Measurements from ENCODE around the gene SULT1A2. TPM values are rescaled to one million over a fixed set of nuclear protein-coding genes. Genes with fewer than 3 reads are reported as not detected.
"Not testable (repeated sequence)": the region's sequence is repeated elsewhere in the genome, so short reads cannot be mapped to it uniquely, and the experiment has no call there.

The SULT1A2 gene
- total RNA-seq, 1 experiment from 2014 or later, result 0.44 TPM

DNA sequence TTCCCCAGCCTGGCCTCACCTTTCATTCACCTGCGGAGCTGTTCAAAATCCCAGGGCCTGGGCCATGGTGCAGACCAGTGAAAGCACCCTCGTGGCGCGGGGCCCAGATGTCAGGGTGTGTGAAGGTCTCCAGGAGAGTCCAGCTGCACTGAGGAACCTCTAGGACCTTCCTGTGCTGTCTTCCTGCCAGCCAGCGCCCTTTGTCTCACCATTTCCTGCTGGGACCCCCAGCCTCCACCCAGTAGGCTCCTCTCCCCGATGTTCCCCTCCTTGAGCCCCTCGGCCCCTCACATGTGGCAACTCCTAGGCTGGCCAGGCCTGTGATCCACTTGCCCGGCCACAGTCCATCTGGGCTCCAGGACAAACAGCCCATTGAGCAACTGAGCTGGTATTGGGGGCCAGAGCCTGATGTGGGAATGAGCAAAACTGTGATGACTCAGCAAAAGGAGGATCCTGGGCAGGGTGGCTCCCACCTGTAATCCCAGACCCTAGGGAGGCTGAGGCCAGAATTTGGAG lies 677 bp downstream of the SULT1A2 start:
- Mint-ChIP-seq H3K27me3 (ENCODE audit: insufficient read depth, unreplicated experiment) (no peaks in the 10 kb centered on the region), H3K4me1 (ENCODE audit: insufficient read depth, unreplicated experiment) (peaks cover 4% of the 10 kb centered on the region), H3K36me3 (ENCODE audit: insufficient read depth, unreplicated experiment) (peaks cover 2% of the 10 kb centered on the region), H3K4me3 (ENCODE audit: unreplicated experiment) (no peak overlapping the region), H3K27ac (ENCODE audit: low read depth, unreplicated experiment) (no peak overlapping the region), H3K9me3 (ENCODE audit: unreplicated experiment) (no peaks in the 10 kb centered on the region)
- ChIA-PET POLR2A (no interaction called here), CTCF (interaction anchor here (0.7 to 1.3 kb wide), 3 partner anchors 10 to 30 kb away, joined by 3 to 5 read pairs (median 4); no protein-coding TSS in a partner anchor)
- BruUV-seq (replicated peaks), result no TSS peak
- intact Hi-C loops (cut with micrococcal nuclease), result no loop called here
- TF ChIP-seq, protein P1, sequence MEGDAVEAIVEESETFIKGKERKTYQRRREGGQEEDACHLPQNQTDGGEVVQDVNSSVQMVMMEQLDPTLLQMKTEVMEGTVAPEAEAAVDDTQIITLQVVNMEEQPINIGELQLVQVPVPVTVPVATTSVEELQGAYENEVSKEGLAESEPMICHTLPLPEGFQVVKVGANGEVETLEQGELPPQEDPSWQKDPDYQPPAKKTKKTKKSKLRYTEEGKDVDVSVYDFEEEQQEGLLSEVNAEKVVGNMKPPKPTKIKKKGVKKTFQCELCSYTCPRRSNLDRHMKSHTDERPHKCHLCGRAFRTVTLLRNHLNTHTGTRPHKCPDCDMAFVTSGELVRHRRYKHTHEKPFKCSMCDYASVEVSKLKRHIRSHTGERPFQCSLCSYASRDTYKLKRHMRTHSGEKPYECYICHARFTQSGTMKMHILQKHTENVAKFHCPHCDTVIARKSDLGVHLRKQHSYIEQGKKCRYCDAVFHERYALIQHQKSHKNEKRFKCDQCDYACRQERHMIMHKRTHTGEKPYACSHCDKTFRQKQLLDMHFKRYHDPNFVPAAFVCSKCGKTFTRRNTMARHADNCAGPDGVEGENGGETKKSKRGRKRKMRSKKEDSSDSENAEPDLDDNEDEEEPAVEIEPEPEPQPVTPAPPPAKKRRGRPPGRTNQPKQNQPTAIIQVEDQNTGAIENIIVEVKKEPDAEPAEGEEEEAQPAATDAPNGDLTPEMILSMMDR (IDR thresholded peaks at IDR 0.05; ENCODE audit: unreplicated experiment), result no peak
- DNase-seq (ENCODE audit: unreplicated experiment), result no peak

DNA sequence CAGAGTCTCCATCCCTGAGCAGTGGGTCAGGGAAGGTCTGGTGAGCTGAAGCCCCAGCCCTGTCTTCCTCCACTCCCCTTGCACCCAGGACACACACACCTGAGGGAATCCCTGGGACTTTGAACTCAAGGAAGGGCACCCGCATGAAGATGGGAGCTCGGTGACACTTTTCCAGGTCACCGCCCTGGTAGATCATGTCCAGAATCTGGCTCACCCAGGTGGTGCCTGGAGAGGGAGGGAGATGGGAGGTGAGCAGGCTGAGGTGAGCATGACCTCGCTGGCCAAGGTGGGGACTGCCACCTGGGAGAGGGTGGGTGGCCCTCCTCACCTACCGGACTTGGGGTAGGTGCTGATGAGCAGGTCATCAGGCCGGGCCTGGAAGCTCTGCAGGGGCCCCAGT lies 1.4 kb downstream of the SULT1A2 start:
- H3K27ac Mint-ChIP-seq (ENCODE audit: low read depth, unreplicated experiment); H3K9me3 Mint-ChIP-seq (ENCODE audit: unreplicated experiment); H3K36me3 Mint-ChIP-seq (ENCODE audit: insufficient read depth, unreplicated experiment); BruUV-seq (replicated peaks); H3K4me1 Mint-ChIP-seq (ENCODE audit: insufficient read depth, unreplicated experiment); intact Hi-C loops (cut with micrococcal nuclease); H3K27me3 Mint-ChIP-seq (ENCODE audit: insufficient read depth, unreplicated experiment); H3K4me3 Mint-ChIP-seq (ENCODE audit: unreplicated experiment); DNase-seq (ENCODE audit: unreplicated experiment): not testable (repeated sequence)
- CTCF ChIA-PET, result interaction anchor here (0.7 to 1.0 kb wide), 4 partner anchors 21 to 281 kb away, joined by 3 to 5 read pairs (median 3); no protein-coding TSS in a partner anchor
- POLR2A ChIA-PET, result interaction anchor here (0.6 kb wide), 1 partner anchor 294 kb away, joined by 3 read pairs; no protein-coding TSS in a partner anchor

DNA sequence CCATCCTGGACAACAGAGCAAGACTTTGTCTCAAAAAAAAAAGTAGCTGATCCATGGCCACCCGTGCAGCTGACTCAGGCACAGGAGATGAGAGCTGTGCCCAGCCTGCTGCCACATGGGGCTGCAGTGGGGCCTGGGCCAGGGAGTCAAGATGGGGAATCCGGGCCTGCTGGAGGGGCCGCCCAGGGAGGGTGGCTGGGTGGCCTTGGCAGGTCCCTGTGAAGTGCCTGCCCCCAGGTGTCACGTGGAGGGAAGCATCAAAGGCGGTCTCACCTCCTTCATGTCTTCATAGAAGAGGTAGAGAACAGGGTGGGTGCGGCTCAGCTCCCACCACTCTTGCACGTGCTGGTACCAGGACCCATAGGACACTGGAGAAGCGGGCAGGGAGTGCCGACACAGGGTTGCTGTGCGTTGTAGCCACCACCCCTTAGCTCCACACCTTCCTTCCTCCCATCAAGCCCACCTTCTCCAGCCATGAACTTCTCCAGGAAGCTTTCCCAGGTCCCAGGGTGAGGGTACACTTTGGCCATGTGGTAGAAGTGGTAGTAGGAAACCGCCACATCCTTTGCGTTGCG lies 3.8 kb downstream of the SULT1A2 start:
- no TSS peak for BruUV-seq (replicated peaks)
- ChIA-PET CTCF (interaction anchor here (2.0 kb wide), 1 partner anchor 24 kb away, joined by 6 read pairs; no protein-coding TSS in a partner anchor), POLR2A (interaction anchor here (0.5 to 1.4 kb wide), 3 partner anchors 14 to 270 kb away, joined by 3 to 4 read pairs (median 3); no protein-coding TSS in a partner anchor)
- Mint-ChIP-seq H3K4me1 (ENCODE audit: insufficient read depth, unreplicated experiment) (peaks cover 4% of the 10 kb centered on the region), H3K27me3 (ENCODE audit: insufficient read depth, unreplicated experiment) (no peaks in the 10 kb centered on the region), H3K27ac (ENCODE audit: low read depth, unreplicated experiment) (no peak overlapping the region), H3K4me3 (ENCODE audit: unreplicated experiment) (no peak overlapping the region), H3K9me3 (ENCODE audit: unreplicated experiment) (no peaks in the 10 kb centered on the region), H3K36me3 (ENCODE audit: insufficient read depth, unreplicated experiment) (peaks cover 14% of the 10 kb centered on the region)
- TF ChIP-seq, protein P1 (IDR thresholded peaks at IDR 0.05; ENCODE audit: unreplicated experiment), result no peak
- intact Hi-C loops (cut with micrococcal nuclease), result no loop called here
- no peak for DNase-seq (ENCODE audit: unreplicated experiment)

DNA sequence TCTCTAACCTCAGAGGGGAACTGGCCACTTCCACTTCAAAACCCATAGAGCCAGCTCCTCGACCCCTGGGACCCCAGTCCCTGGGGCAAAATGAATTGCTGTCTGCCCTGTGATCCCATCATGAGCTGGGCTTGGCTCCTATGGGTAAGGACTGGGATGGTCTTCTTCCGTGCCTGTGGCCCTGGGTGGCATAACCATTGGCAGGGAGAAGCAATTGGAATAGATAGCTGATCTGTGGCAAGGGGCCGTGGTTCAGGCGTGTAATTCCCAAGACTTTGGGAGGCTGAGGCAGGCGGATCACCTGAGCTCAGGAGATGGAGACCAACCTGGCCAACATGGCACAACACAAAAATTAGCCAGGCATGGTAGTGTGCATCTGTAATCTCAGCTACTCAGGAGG lies 4.3 kb downstream of the SULT1A2 start:
- no TSS peak for BruUV-seq (replicated peaks)
- TF ChIP-seq, protein P1 (IDR thresholded peaks at IDR 0.05; ENCODE audit: unreplicated experiment), result no peak
- H3K27me3 Mint-ChIP-seq (ENCODE audit: insufficient read depth, unreplicated experiment), result no peaks in the 10 kb centered on the region
- CTCF ChIA-PET, result interaction anchor here (2.0 kb wide), 1 partner anchor 24 kb away, joined by 6 read pairs; no protein-coding TSS in a partner anchor
- H3K4me1 Mint-ChIP-seq (ENCODE audit: insufficient read depth, unreplicated experiment), result peaks cover 5% of the 10 kb centered on the region
- intact Hi-C loops (cut with micrococcal nuclease), result no loop called here
- H3K4me3 Mint-ChIP-seq (ENCODE audit: unreplicated experiment), result no peak overlapping the region
- H3K27ac Mint-ChIP-seq (ENCODE audit: low read depth, unreplicated experiment), result no peak overlapping the region
- DNase-seq (ENCODE audit: unreplicated experiment), result no peak
- POLR2A ChIA-PET, result interaction anchor here (1.2 to 1.4 kb wide), 2 partner anchors 12 to 14 kb away, joined by 4 read pairs; no protein-coding TSS in a partner anchor
- H3K9me3 Mint-ChIP-seq (ENCODE audit: unreplicated experiment), result no peaks in the 10 kb centered on the region
- peaks cover 14% of the 10 kb centered on the region for H3K36me3 Mint-ChIP-seq (ENCODE audit: insufficient read depth, unreplicated experiment)
